Lower leg skin (tissue), 3 donors: Measurements from ENCODE around the gene ADRB1.

Experiments used
- POLR2A ChIP-seq, 2 donors: fragments of 450-650 bp; IDR thresholded peaks; one replicate each; pipeline ENCODE4 v1.6.1; 2016 to 2017; ENCODE audit warnings: antibody characterized with exemption in 2 of 2, mild to moderate bottlenecking in 1 of 2, moderate library complexity in 1 of 2
- TF ChIP-seq, protein P1 (sequence below), 3 donors: fragments of 450-650 bp; IDR thresholded peaks; one replicate each; pipeline ENCODE4 v1.5.1; 2016; ENCODE audit warnings: antibody characterized with exemption in 3 of 3, mild to moderate bottlenecking in 3 of 3, moderate library complexity in 2 of 3

DNA sequence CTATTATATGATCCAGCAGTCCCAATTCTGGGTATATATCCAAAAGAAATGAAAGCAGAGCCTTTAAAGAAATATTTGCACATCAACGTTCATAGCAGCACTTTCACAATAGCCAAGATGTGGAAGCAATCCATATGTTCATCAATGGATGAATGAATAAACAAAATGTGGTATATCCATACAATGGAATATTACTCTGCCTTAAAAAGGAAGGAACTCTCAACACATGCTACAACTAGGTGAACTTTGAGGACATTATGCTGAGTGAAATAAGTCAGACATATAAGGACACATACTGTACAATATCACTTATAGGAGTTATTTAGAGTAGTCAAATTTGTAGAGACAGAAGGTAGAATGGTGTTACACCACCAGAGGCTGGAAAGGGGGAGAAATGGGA, 28.0 kb upstream of the ADRB1 start:
- TF ChIP-seq, protein P1, sequence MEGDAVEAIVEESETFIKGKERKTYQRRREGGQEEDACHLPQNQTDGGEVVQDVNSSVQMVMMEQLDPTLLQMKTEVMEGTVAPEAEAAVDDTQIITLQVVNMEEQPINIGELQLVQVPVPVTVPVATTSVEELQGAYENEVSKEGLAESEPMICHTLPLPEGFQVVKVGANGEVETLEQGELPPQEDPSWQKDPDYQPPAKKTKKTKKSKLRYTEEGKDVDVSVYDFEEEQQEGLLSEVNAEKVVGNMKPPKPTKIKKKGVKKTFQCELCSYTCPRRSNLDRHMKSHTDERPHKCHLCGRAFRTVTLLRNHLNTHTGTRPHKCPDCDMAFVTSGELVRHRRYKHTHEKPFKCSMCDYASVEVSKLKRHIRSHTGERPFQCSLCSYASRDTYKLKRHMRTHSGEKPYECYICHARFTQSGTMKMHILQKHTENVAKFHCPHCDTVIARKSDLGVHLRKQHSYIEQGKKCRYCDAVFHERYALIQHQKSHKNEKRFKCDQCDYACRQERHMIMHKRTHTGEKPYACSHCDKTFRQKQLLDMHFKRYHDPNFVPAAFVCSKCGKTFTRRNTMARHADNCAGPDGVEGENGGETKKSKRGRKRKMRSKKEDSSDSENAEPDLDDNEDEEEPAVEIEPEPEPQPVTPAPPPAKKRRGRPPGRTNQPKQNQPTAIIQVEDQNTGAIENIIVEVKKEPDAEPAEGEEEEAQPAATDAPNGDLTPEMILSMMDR (IDR thresholded peaks at IDR 0.05) = no peak
- TF ChIP-seq POLR2A (IDR thresholded peaks at IDR 0.05) = no peak
